Fibroblast of the aortic adventitia (primary cell): ENCODE results near the gene ENTPD7. TPM values are rescaled to one million over a fixed set of nuclear protein-coding genes. Genes with fewer than 3 reads are reported as not detected.

ENCODE experiments used
- DNase-seq: peaks from one replicate; pipeline ENCODE4 v3.0.0-alpha.2; 2010; ENCODE audit warnings: low read depth
- H3K4me3 ChIP-seq: 2 replicates; pipeline ENCODE4 v1.5.1; 2011; ENCODE audit warnings: low read depth, mild to moderate bottlenecking, control low read depth, low read length, moderate library complexity
- CTCF ChIP-seq: IDR thresholded peaks from 2 replicates; pipeline ENCODE4 v1.5.1; 2011; ENCODE audit warnings: mild to moderate bottlenecking, low read length, control low read depth, inconsistent platforms; ENCODE audit not compliant: insufficient read depth
- total RNA-seq: library from RNA; depleted of rRNA; stranded (reverse); fragments of >200 nt; gene quantifications from 2 replicates; pipeline ENCODE4 v1.2.3, GENCODE V29; 2012; ENCODE audit warnings: low replicate concordance

Gene ENTPD7
- total RNA-seq, 1 donor, result 11.4 TPM

GRCh38 chr10:99628923-99629624 lies 30.2 kb upstream of the ENTPD7 start:
- TF ChIP-seq CTCF, result no peak
- DNase-seq, result no peak
- H3K4me3 ChIP-seq, result no peak overlapping the region

- no peak for DNase-seq
- H3K4me3 ChIP-seq, result no peak overlapping the region
- TF ChIP-seq CTCF, result no peak
Observed at GRCh38 chr10:99629625-99629978, 29.7 kb upstream of the ENTPD7 start.

GRCh38 chr10:99630433-99630832 lies 28.9 kb upstream of the ENTPD7 start:
- TF ChIP-seq CTCF, result peak; percentile 63
- H3K4me3 ChIP-seq, result no peak overlapping the region
- DNase-seq, result peak; percentile 83

GRCh38 chr10:99630991-99631390 lies 28.3 kb upstream of the ENTPD7 start:
- no peak for TF ChIP-seq CTCF
- DNase-seq, result peak; percentile 84
- no peak overlapping the region for H3K4me3 ChIP-seq

- TF ChIP-seq CTCF, result no peak
- H3K4me3 ChIP-seq, result no peak overlapping the region
- peak; percentile 42 for DNase-seq
Observed at GRCh38 chr10:99631496-99631895, 27.8 kb upstream of the ENTPD7 start.

GRCh38 chr10:99633832-99634231 lies 25.5 kb upstream of the ENTPD7 start:
- TF ChIP-seq CTCF, result no peak
- no peak overlapping the region for H3K4me3 ChIP-seq
- DNase-seq, result no peak

- no peak for TF ChIP-seq CTCF
- no peak for DNase-seq
- no peak overlapping the region for H3K4me3 ChIP-seq
Observed at GRCh38 chr10:99647601-99648151, 11.6 kb upstream of the ENTPD7 start.
